Panc1 (cell line): ENCODE data around the gene SNRPN. TPM values are rescaled to one million over a fixed set of nuclear protein-coding genes. Genes with fewer than 3 reads are reported as not detected.

Experiments
- ATAC-seq: fragments of 200-7000 bp; cut with Tn5 transposase; 2 replicates; pipeline ENCODE4 v1.9.1; 2020; ENCODE audit warnings: mild to moderate bottlenecking, moderate library complexity
- BruUV-seq: library from RNA; stranded (reverse); fragments of 400-500 nt; replicated peaks from 2 replicates; lab custom pipeline; 2021; lab: Mats Ljungman, UMichigan
- CTCF ChIA-PET: fragments of 300-600 bp; sonication (Branson Sonifier 250); formaldehyde crosslinking; loops from one replicate; lab custom pipeline; 2022; ENCODE audit warnings: antibody characterized with exemption; lab: Charles Lee
- POLR2A ChIA-PET: fragments of 300-600 bp; sonication (Branson Sonifier 250); formaldehyde crosslinking; loops from one replicate; lab custom pipeline; 2022; ENCODE audit warnings: antibody characterized with exemption; lab: Charles Lee
- DNase-seq: peaks from one replicate; pipeline ENCODE4 v3.0.0-alpha.2; 2010; ENCODE audit warnings: low read depth, low spot score
- H3K27ac ChIP-seq: 2 replicates; pipeline ENCODE4 v1.5.1; 2011; ENCODE audit warnings: mild to moderate bottlenecking, low read length, inconsistent platforms
- H3K27me3 ChIP-seq: fragments of 200-500 bp; sonication (Bioruptor generic); 2 replicates; pipeline ENCODE4 v1.6.0; 2014; ENCODE audit warnings: low read length, inconsistent platforms; ENCODE audit not compliant: control insufficient read depth, insufficient read depth
- H3K36me3 ChIP-seq: fragments of 200-500 bp; sonication (Bioruptor generic); 2 replicates; pipeline ENCODE4 v1.5.1; 2014; ENCODE audit warnings: inconsistent platforms, mild to moderate bottlenecking, low read length, moderate library complexity; ENCODE audit not compliant: control insufficient read depth, insufficient read depth
- H3K4me1 ChIP-seq: 2 replicates; pipeline ENCODE4 v1.5.1; 2011; ENCODE audit warnings: inconsistent platforms, mild to moderate bottlenecking, low read length, moderate library complexity; ENCODE audit not compliant: control insufficient read depth, insufficient read depth
- H3K4me3 ChIP-seq, 2 experiments: 2 replicates each; pipeline ENCODE4 v1.5.1; 2011 to 2012; ENCODE audit warnings: low read depth in 2 of 2, low read length in 2 of 2, mild to moderate bottlenecking in 2 of 2, inconsistent platforms in 1 of 2, moderate library complexity in 1 of 2
- H3K9me3 ChIP-seq: fragments of 200-500 bp; sonication (Bioruptor generic); 2 replicates; pipeline ENCODE4 v1.5.1; 2014; ENCODE audit warnings: low read depth, mild to moderate bottlenecking, inconsistent platforms, low read length, moderate library complexity; ENCODE audit not compliant: control insufficient read depth, insufficient read depth
- POLR2AphosphoS5 ChIP-seq: IDR thresholded peaks from 2 replicates; pipeline ENCODE4 v1.6.1; 2012; ENCODE audit warnings: mild to moderate bottlenecking, low read depth, low read length, moderate library complexity
- SIN3A ChIP-seq: IDR thresholded peaks from 2 replicates; pipeline ENCODE4 v1.6.1; 2012; ENCODE audit warnings: low read depth, mild to moderate bottlenecking, low read length, moderate library complexity, borderline replicate concordance; ENCODE audit not compliant: insufficient read depth
- TCF7L2 ChIP-seq: IDR thresholded peaks from 2 replicates; pipeline ENCODE4 v1.6.1; 2011; ENCODE audit warnings: mild to moderate bottlenecking, low read depth, low read length, inconsistent platforms
- in situ Hi-C: cut with HindIII; loops from 2 replicates; pipeline ENCODE4 v1.10.0; 2016; ENCODE audit warnings: low sequenced_read_pairs, low pct_unique_long_range_greater_than_20kb
- intact Hi-C: fragments of 100-400 bp; cut with micrococcal nuclease; formaldehyde crosslinking; loops from one replicate; pipeline ENCODE4 v1.10.0; 2022; ENCODE audit not compliant: unreplicated experiment
- total RNA-seq: library from RNA; stranded (reverse); gene quantifications from one replicate; pipeline ENCODE4 v1.2.1, GENCODE V29; 2021; ENCODE audit not compliant: unreplicated experiment
- TF ChIP-seq, protein P1 (sequence below), 2 experiments: IDR thresholded peaks; 2 replicates each; pipeline ENCODE4 v1.6.1; 2011 to 2012; ENCODE audit warnings: low read depth in 2 of 2, control low read depth in 1 of 2, low read length in 1 of 2, mild to moderate bottlenecking in 1 of 2, moderate library complexity in 1 of 2; ENCODE audit not compliant: insufficient read depth in 1 of 2
- TF ChIP-seq, protein P2 (sequence below): fragments of 450-650 bp; IDR thresholded peaks from 2 replicates; pipeline ENCODE4 v1.5.1; 2017; ENCODE audit warnings: mild to moderate bottlenecking

Gene SNRPN
- total RNA-seq, 1 experiment from 2014 or later, result 75.1 TPM

DNA sequence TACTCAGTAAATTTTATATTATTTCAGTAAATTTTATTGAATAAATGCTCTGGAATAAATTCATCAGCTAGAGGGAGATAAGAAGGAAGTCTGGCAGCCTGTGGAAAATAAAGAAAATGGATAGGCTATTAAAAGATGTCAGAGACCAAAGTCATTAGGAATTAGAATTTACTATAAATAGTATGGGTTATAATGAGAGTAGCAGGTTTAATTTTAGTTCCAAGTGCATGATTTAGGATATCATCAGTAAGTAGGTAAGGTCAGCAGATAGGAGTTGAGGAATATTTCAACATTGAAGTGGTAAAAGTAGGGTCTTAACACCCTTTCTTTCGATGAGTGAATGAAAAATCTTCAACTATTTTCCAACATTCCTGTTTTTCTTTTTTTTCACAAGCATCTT lies 64.6 kb downstream of the SNRPN start:
- POLR2A ChIA-PET, result no interaction called here
- H3K27ac ChIP-seq, result no peak overlapping the region
- in situ Hi-C loops, result no loop called here
- no peaks in the 10 kb centered on the region for H3K27me3 ChIP-seq
- no peaks in the 10 kb centered on the region for H3K4me1 ChIP-seq
- ATAC-seq, result no peak
- no peak for DNase-seq
- TF ChIP-seq SIN3A (no peak), POLR2AphosphoS5 (no peak), TCF7L2 (no peak)
- TF ChIP-seq, protein P1, sequence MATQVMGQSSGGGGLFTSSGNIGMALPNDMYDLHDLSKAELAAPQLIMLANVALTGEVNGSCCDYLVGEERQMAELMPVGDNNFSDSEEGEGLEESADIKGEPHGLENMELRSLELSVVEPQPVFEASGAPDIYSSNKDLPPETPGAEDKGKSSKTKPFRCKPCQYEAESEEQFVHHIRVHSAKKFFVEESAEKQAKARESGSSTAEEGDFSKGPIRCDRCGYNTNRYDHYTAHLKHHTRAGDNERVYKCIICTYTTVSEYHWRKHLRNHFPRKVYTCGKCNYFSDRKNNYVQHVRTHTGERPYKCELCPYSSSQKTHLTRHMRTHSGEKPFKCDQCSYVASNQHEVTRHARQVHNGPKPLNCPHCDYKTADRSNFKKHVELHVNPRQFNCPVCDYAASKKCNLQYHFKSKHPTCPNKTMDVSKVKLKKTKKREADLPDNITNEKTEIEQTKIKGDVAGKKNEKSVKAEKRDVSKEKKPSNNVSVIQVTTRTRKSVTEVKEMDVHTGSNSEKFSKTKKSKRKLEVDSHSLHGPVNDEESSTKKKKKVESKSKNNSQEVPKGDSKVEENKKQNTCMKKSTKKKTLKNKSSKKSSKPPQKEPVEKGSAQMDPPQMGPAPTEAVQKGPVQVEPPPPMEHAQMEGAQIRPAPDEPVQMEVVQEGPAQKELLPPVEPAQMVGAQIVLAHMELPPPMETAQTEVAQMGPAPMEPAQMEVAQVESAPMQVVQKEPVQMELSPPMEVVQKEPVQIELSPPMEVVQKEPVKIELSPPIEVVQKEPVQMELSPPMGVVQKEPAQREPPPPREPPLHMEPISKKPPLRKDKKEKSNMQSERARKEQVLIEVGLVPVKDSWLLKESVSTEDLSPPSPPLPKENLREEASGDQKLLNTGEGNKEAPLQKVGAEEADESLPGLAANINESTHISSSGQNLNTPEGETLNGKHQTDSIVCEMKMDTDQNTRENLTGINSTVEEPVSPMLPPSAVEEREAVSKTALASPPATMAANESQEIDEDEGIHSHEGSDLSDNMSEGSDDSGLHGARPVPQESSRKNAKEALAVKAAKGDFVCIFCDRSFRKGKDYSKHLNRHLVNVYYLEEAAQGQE (IDR thresholded peaks at IDR 0.05; ENCODE audit: insufficient read depth in 1 of 2, low read depth in 2 of 2, low read length in 1 of 2), result no peak
- TF ChIP-seq, protein P2, sequence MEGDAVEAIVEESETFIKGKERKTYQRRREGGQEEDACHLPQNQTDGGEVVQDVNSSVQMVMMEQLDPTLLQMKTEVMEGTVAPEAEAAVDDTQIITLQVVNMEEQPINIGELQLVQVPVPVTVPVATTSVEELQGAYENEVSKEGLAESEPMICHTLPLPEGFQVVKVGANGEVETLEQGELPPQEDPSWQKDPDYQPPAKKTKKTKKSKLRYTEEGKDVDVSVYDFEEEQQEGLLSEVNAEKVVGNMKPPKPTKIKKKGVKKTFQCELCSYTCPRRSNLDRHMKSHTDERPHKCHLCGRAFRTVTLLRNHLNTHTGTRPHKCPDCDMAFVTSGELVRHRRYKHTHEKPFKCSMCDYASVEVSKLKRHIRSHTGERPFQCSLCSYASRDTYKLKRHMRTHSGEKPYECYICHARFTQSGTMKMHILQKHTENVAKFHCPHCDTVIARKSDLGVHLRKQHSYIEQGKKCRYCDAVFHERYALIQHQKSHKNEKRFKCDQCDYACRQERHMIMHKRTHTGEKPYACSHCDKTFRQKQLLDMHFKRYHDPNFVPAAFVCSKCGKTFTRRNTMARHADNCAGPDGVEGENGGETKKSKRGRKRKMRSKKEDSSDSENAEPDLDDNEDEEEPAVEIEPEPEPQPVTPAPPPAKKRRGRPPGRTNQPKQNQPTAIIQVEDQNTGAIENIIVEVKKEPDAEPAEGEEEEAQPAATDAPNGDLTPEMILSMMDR, result no peak
- CTCF ChIA-PET, result no interaction called here
- H3K36me3 ChIP-seq, result no peaks in the 10 kb centered on the region
- H3K4me3 ChIP-seq, result no peak overlapping the region
- no TSS peak for BruUV-seq
- intact Hi-C loops, result no loop called here
- peaks cover 10% of the 10 kb centered on the region; the same call in 1 of the 2 replicates for H3K9me3 ChIP-seq

DNA sequence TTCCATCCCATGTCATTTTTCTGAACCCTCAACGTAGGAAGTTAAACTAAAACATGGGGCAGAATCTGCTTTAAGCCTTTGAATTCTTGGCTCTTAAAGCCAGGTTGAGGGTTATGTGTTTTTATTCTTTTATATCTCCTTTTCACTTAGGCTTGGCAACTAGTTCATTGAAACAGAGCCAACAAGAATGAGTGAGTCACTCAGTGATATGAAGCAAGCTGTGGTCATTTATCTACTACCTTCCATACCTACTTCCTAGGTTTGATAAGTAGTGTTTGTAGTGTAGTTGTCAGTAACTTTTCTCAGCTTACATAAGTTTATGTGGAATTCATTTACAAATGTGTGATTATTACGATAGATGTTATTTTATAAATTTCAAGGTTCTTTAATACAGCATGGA lies 67.4 kb downstream of the SNRPN start:
- Histone ChIP-seq H3K4me1 (no peaks in the 10 kb centered on the region), H3K36me3 (no peaks in the 10 kb centered on the region), H3K27me3 (no peaks in the 10 kb centered on the region), H3K4me3 (no peak overlapping the region), H3K9me3 (peaks cover 13% of the 10 kb centered on the region; the same call in 1 of the 2 replicates), H3K27ac (no peak overlapping the region)
- no peak for TF ChIP-seq TCF7L2
- no peak for TF ChIP-seq POLR2AphosphoS5
- TF ChIP-seq, protein P1 (IDR thresholded peaks at IDR 0.05; ENCODE audit: insufficient read depth in 1 of 2, low read depth in 2 of 2, low read length in 1 of 2), result no peak
- TF ChIP-seq, protein P2, result no peak
- no peak for TF ChIP-seq SIN3A
- in situ Hi-C loops (no loop called here), intact Hi-C loops (no loop called here)
- ATAC-seq, result no peak
- CTCF ChIA-PET, result no interaction called here
- POLR2A ChIA-PET, result interaction anchor here (0.6 kb wide), 1 partner anchor 25 kb away, joined by 5 read pairs; no protein-coding TSS in a partner anchor
- DNase-seq, result no peak
- no TSS peak for BruUV-seq
